Neutrophil (primary cell): ENCODE measurements around the gene CLCA2.
A peak's percentile ranks its signal among the peaks of the same experiment; 100 is the strongest.

Source experiments
- H3K27ac ChIP-seq: fragments of 200-600 bp; sonication (generic); 2 replicates; pipeline ENCODE4 v1.5.1; 2016; ENCODE audit warnings: mild to moderate bottlenecking, moderate library complexity
- H3K27me3 ChIP-seq: fragments of 200-600 bp; sonication (generic); 2 replicates; pipeline ENCODE4 v1.6.0; 2016; ENCODE audit warnings: mild to moderate bottlenecking
- H3K36me3 ChIP-seq: fragments of 200-600 bp; sonication (generic); 2 replicates; pipeline ENCODE4 v1.5.1; 2017
- H3K4me1 ChIP-seq, 2 experiments: fragments of 200-600 bp in 1 of 2; sonication (generic) in 1 of 2; 1 replicate in 1 of 2; 2 replicates in 1 of 2; pipeline versions ENCODE4 v1.5.1 to v1.6.1; 2013 to 2016; ENCODE audit warnings: low read depth in 1 of 2, low read length in 1 of 2, mild to moderate bottlenecking in 1 of 2, moderate library complexity in 1 of 2; ENCODE audit not compliant: control insufficient read depth in 1 of 2, insufficient read depth in 1 of 2
- H3K4me3 ChIP-seq, 2 experiments: fragments of 200-600 bp in 1 of 2; sonication (generic) in 1 of 2; 1 replicate in 1 of 2; 2 replicates in 1 of 2; pipeline ENCODE4 v1.5.1; 2013 to 2016; ENCODE audit warnings: low read depth in 1 of 2, low read length in 1 of 2, mild to moderate bottlenecking in 1 of 2, moderate library complexity in 1 of 2
- H3K9me3 ChIP-seq: fragments of 200-600 bp; sonication (generic); 2 replicates; pipeline ENCODE4 v1.5.1; 2016
- CTCF ChIP-seq: fragments of 200-600 bp; sonication (generic); IDR thresholded peaks from 2 replicates; pipeline ENCODE4 v1.5.1; 2016; ENCODE audit warnings: antibody characterized with exemption

The CLCA2 gene

GRCh38 chr1:86423873-86424272 lies at the start of gene CLCA2:
Gene CLCA2 (plus strand): TSS chr1:86424171. CDS start chr1:86424248, 77 bp downstream.
- Histone ChIP-seq H3K4me1 (no peaks in the 10 kb centered on the region), H3K27ac (no peak within 1 kb of the TSS), H3K36me3 (no peaks in the 10 kb centered on the region), H3K9me3 (no peaks in the 10 kb centered on the region), H3K27me3 (peaks cover 8% of the 10 kb centered on the region), H3K4me3 (no peak within 1 kb of the TSS)
- no peak for TF ChIP-seq CTCF

GRCh38 chr1:86375688-86376087 lies 48.3 kb upstream of the CLCA2 start:
- Histone ChIP-seq H3K36me3 (no peaks in the 10 kb centered on the region), H3K9me3 (no peaks in the 10 kb centered on the region), H3K27ac (no peak overlapping the region), H3K4me3 (no peak overlapping the region), H3K4me1 (no peaks in the 10 kb centered on the region), H3K27me3 (no peaks in the 10 kb centered on the region)
- TF ChIP-seq CTCF: no peak

- Histone ChIP-seq H3K4me1 (no peaks in the 10 kb centered on the region), H3K27me3 (no peaks in the 10 kb centered on the region), H3K27ac (no peak overlapping the region), H3K4me3 (no peak overlapping the region), H3K9me3 (no peaks in the 10 kb centered on the region), H3K36me3 (no peaks in the 10 kb centered on the region)
- no peak for TF ChIP-seq CTCF
Measured at GRCh38 chr1:86377341-86377740, 46.6 kb upstream of the CLCA2 start.

- Histone ChIP-seq H3K27me3 (no peaks in the 10 kb centered on the region), H3K36me3 (no peaks in the 10 kb centered on the region), H3K27ac (no peak overlapping the region), H3K9me3 (no peaks in the 10 kb centered on the region), H3K4me1 (no peaks in the 10 kb centered on the region), H3K4me3 (no peak overlapping the region)
- no peak for TF ChIP-seq CTCF
Measured at GRCh38 chr1:86378813-86379212, 45.2 kb upstream of the CLCA2 start.

- Histone ChIP-seq H3K9me3 (no peaks in the 10 kb centered on the region), H3K36me3 (no peaks in the 10 kb centered on the region), H3K27me3 (no peaks in the 10 kb centered on the region), H3K4me3 (no peak overlapping the region), H3K27ac (no peak overlapping the region), H3K4me1 (no peaks in the 10 kb centered on the region)
- peak; percentile 49 for TF ChIP-seq CTCF
Measured at GRCh38 chr1:86380257-86380861, 43.6 kb upstream of the CLCA2 start.
